UCSD-AML1 (cell line): ENCODE results near the gene PACSIN2.
"Not testable (repeated sequence)": the region's sequence is repeated elsewhere in the genome, so short reads cannot be mapped to it uniquely, and the experiment has no call there.

Experiments used
- DNase-seq: peaks from one replicate; lab custom pipeline; 2025; ENCODE audit not compliant: unreplicated experiment; lab: John Stamatoyannopoulos, UW

Gene PACSIN2

GRCh38 chr22:42928969-42929837 lies 85.7 kb downstream of the PACSIN2 start:
- no peak for DNase-seq

GRCh38 chr22:42927966-42928365 lies 87.0 kb downstream of the PACSIN2 start:
- DNase-seq: no peak

GRCh38 chr22:42926768-42927167 lies 88.2 kb downstream of the PACSIN2 start:
- no peak for DNase-seq

GRCh38 chr22:42926104-42926503 lies 88.8 kb downstream of the PACSIN2 start:
- DNase-seq: no peak

- DNase-seq: no peak
Observed at GRCh38 chr22:42925598-42925997, 89.4 kb downstream of the PACSIN2 start.

- DNase-seq: not testable (repeated sequence)
Observed at GRCh38 chr22:42925031-42925430, 89.9 kb downstream of the PACSIN2 start.

GRCh38 chr22:42924436-42924835 lies 90.5 kb downstream of the PACSIN2 start:
- DNase-seq: no peak

- peak; percentile 80 for DNase-seq
Observed at GRCh38 chr22:42922374-42923191, 92.4 kb downstream of the PACSIN2 start.

GRCh38 chr22:42920101-42920820 lies 94.7 kb downstream of the PACSIN2 start:
- no peak for DNase-seq

- no peak for DNase-seq
Observed at GRCh38 chr22:42919199-42919598, 95.8 kb downstream of the PACSIN2 start.

- DNase-seq: no peak
Observed at GRCh38 chr22:42918500-42918899, 96.4 kb downstream of the PACSIN2 start.

- DNase-seq: not testable (repeated sequence)
Observed at GRCh38 chr22:42917358-42917757, 97.6 kb downstream of the PACSIN2 start.

- no peak for DNase-seq
Observed at GRCh38 chr22:42915980-42916765, 98.8 kb downstream of the PACSIN2 start.

- no peak for DNase-seq
Observed at GRCh38 chr22:42914511-42915076, 100.4 kb downstream of the PACSIN2 start.

GRCh38 chr22:42913874-42914510 lies 101.0 kb downstream of the PACSIN2 start:
- no peak for DNase-seq

GRCh38 chr22:42912059-42912458 lies 102.9 kb downstream of the PACSIN2 start:
- DNase-seq: no peak

GRCh38 chr22:42910221-42910942 lies 104.6 kb downstream of the PACSIN2 start:
- DNase-seq: no peak

GRCh38 chr22:42909363-42910058 lies 105.4 kb downstream of the PACSIN2 start:
- DNase-seq: no peak

- no peak for DNase-seq
Observed at GRCh38 chr22:42908374-42908746, 106.6 kb downstream of the PACSIN2 start.
